Renal pelvis (tissue), 12 donors: ENCODE measurements around the gene NCR2. TPM values are rescaled to one million over a fixed set of nuclear protein-coding genes. Genes with fewer than 3 reads are reported as not detected.
"Not testable (repeated sequence)": the region's sequence is repeated elsewhere in the genome, so short reads cannot be mapped to it uniquely, and the experiment has no call there.

ENCODE experiments used
- DNase-seq: peaks from one replicate; pipeline ENCODE4 v3.0.0-alpha.2; 2013
- long read RNA-seq, 16 experiments: transcript quantifications; one replicate each; lab custom pipeline, GENCODE V29; 2026
- polyA plus RNA-seq, 3 donors: library from polyadenylated mRNA; unstranded; fragments of 120-200 nt; gene quantifications; one replicate each; pipeline ENCODE4 v1.2.1, GENCODE V29; 2013; ENCODE audit not compliant: insufficient read length in 3 of 3

Gene NCR2
- not detected for polyA plus RNA-seq
- long read RNA-seq, donor 1: 0 reads
- long read RNA-seq, donor 2: 0 reads
- long read RNA-seq, donor 3: 0 reads
- long read RNA-seq, donor 4: 0 reads
- long read RNA-seq, donor 5: 0 reads
- long read RNA-seq, donor 6: 0 reads
- long read RNA-seq, donor 7: 0 reads
- long read RNA-seq, donor 8: 0 reads
- long read RNA-seq, donor 9: 0 reads
- long read RNA-seq, donor 10: 0 reads
- long read RNA-seq, donor 11: 0 reads
- long read RNA-seq, donor 12: 0 reads
- long read RNA-seq, donor 13: 0 reads
- long read RNA-seq, donor 14: 0 reads
- long read RNA-seq, donor 15: 0 reads
- long read RNA-seq, donor 16: 0 reads

DNA sequence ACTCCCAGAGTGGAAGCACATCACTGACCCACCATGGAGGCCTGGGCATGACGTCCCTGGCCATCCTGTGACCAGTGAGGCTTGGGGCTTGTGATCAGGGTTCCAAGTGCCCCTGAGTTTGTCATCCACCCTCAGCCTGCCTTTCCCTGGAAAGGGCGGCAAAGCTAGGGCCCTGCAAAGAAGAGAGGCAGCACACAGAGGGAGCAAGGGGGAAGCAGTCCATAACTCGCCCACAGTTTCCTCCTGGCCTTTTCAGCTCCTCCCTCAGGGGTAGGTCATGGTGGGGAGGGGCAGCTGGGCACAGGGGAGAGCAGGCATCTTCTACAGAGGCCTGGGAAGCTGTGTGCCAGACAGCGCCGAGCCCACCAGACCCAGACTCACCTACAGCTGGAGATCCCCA lies at the start of gene NCR2:
TSS of gene NCR2 (plus strand) at position 313 of the 400 bp plus-strand sequence. CDS start 269 bp downstream, outside the sequence.
- DNase-seq: no peak

DNA sequence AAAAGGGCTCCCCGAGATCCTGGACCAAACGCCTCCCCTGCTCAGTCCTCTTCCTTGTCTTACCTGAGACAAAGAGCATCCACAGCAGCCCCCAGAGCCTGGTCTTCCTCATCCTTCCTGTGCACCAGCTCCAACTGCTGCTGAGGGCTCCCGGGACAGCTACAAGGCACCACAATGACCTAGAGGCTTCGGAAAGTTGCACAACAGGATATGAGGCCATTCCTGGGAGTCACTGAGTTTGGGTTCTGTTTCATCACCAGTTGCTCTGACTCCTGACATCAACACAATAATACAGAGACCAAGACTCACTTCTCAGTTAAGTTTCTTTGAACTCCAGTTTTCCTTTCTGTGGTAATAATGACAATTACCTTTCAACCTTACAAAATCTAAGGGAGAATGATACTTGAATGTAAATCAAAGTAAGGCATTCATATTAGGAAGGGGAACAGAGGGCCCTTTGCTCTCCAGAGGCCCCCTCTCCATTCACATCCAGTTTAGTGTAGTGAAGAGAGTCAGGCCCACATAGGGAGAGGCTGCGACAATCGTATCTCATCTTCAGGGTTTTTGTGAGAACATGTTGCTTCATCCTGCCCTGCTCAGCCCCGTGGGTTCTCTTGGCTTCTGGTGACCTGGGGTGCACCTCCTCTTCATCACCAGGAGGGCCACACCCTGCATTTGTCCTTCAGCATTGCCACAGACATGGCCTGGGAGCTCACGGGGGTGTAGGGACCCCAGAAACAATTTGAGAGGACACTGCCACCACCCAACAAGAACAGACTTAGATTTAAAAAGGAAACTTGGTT lies 48.7 kb upstream of the NCR2 start, which contains the start of gene TREM1:
TSS of gene TREM1 (minus strand) at position 139 of the 803 bp plus-strand sequence. CDS start at position 112, 27 bp downstream.
- no peak for DNase-seq

GRCh38 chr6:41288030-41288753 lies 47.2 kb upstream of the NCR2 start:
- no peak for DNase-seq

GRCh38 chr6:41288754-41289129 lies 46.7 kb upstream of the NCR2 start:
- no peak for DNase-seq

DNA sequence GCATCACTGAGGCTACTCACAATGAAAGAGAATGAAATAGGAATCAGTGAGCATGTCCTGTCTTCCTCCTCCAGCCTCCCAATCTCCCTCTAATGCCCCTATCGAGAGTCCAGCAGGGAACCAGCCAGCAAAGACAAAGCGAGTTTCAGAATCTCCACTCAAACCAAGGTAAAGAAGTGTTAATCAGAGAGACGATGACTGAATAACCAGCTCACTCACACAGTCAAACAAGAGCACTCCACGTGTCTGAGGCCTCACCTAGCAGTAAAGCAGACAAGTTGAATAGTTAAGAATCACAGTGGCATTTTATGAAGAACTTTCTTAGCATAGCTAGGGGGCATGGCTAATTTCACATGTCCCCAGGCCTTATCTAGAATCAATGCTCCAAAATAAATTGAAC lies 45.6 kb upstream of the NCR2 start:
- no peak for DNase-seq

DNA sequence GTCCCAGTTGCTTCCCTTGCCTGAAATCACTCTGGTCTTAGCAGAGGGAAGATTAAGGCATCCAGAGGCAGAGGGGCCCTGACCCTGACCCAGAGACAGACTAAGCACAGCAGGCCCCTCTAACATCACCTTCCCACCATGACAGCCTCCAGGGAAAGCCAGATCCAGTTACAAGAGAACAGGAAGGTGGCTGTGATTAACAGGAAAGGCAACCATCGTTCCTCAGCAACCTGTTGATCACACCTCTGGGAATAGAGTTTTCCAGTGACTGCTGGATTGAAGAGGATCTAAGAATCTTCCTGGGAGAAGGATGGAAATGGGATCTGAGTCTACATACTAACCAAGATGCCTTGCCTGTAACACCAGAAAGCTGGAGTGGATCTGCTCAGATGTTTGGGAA lies 43.7 kb upstream of the NCR2 start:
- no peak for DNase-seq

- DNase-seq: no peak
These were observed 41.1 kb upstream of the NCR2 start for GRCh38 chr6:41294214-41294872.

GRCh38 chr6:41297248-41297647 lies 38.2 kb upstream of the NCR2 start:
- not testable (repeated sequence) for DNase-seq

GRCh38 chr6:41298785-41299502 lies 36.5 kb upstream of the NCR2 start:
- no peak for DNase-seq

GRCh38 chr6:41302638-41303037 lies 32.8 kb upstream of the NCR2 start:
- DNase-seq: no peak

- DNase-seq: peak; percentile 63
These were observed 29.1 kb upstream of the NCR2 start for GRCh38 chr6:41306187-41306854.

- no peak for DNase-seq
These were observed 20.2 kb upstream of the NCR2 start for GRCh38 chr6:41315203-41315602.

- DNase-seq: no peak
These were observed 19.3 kb upstream of the NCR2 start for GRCh38 chr6:41315943-41316620.

DNA sequence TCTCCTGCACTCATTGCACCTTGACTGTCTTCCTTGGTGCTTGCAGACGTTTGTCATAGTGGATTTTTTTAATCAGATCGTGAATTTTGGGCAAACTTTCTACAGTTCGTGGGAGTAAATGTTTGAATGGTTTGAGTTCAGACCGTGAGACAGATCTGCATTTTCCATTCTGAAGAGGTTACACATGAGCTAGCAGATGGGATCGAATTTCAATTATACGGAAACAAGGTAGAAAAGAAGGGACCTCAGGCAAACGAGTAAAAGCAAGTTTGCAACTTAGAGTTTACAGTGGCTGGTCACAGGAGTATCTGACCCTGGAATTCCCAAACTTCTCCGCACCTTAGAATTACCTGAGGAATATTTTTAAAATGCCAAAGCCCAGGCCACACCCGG lies 17.2 kb upstream of the NCR2 start:
- peak; percentile 57 for DNase-seq

GRCh38 chr6:41318654-41319565 lies 16.5 kb upstream of the NCR2 start:
- DNase-seq: peak; percentile 74

- DNase-seq: no peak
These were observed 14.2 kb upstream of the NCR2 start for GRCh38 chr6:41321183-41321582.

GRCh38 chr6:41325446-41326066 lies 9.9 kb upstream of the NCR2 start:
- DNase-seq: no peak

- DNase-seq: no peak
These were observed 9.3 kb upstream of the NCR2 start for GRCh38 chr6:41326092-41326491.
